Fibroblast of skin of left biceps (primary cell): ENCODE measurements around the gene LILRA6.
"Not testable (repeated sequence)": the region's sequence is repeated elsewhere in the genome, so short reads cannot be mapped to it uniquely, and the experiment has no call there.

Experiments used
- DNase-seq, 2 experiments: peaks; one replicate each; pipeline ENCODE4 v3.0.0-alpha.2; 2013; ENCODE audit warnings: low read depth in 2 of 2

LILRA6 gene

DNA sequence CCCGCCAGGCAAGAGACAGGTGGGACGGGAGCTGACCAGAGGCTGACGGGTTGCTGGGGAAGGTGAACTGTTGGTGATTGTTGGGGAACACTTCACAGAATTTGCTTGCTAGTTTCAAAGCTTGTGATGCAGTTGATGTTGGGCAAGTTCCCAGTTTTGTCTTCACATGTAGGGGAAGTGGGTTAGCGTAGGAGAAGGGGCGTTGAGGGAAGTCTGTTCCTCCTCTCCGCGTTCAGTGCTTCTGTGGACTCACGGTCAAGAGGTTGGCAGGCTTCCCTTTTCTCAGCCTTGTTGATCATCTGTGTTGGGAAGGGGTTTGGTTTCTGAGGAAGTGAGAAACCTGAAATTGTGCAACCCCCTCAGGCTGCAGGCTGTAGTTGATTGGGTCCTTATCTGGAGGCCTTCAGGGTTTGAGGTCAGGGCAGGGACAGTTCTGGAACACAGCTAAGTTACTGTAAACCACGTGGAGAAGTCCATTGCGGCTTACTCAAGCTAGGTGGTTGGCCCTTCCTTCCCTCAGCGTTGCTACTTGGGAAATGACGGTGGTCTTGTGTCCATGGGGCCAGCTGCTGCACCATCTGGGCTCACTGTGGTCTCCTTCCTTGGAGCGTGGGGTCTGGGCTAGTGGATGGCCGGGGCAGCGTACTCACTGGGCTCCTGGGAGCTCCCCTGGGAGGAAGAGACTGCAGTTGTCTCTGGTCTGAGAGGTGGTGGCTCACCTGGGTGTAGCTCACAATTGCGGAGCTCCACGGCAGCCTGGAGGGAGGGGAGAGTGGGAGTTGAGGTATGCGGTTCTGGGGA is 34.4 kb downstream of the LILRA6 start:
- no peak for DNase-seq

DNA sequence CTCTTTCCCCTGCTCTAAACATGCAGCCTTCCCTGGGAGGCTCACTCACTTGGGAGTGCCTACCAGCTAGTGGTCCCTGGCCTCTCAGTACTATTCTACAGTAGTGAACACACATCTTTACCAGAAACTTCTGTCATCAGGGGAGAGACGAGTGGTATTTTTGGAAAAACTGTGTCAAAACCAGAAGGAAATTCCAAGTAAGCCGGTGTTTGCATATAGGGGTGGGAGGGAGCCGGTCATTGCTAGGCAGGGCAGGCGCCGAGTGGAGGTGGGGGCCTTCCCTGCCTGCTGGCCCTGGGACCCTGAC is 35.0 kb downstream of the LILRA6 start:
- DNase-seq, result no peak

DNA sequence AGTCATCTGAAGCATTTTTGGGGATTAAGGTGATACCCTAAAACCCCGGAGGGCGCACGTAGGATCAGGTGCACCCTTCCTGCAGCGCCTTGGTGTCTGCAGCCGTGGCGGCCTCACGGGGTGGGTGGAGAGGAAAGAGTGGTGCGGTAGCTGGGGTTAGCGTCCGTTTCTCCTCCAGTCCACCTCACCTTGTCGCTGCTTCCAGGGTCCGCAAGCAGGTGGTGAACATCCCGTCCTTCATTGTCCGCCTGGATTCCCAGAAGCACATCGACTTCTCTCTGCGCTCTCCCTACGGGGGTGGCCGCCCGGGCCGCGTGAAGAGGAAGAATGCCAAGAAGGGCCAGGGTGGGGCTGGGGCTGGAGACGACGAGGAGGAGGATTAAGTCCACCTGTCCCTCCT is 35.4 kb downstream of the LILRA6 start:
- DNase-seq, result not testable (repeated sequence)

DNA sequence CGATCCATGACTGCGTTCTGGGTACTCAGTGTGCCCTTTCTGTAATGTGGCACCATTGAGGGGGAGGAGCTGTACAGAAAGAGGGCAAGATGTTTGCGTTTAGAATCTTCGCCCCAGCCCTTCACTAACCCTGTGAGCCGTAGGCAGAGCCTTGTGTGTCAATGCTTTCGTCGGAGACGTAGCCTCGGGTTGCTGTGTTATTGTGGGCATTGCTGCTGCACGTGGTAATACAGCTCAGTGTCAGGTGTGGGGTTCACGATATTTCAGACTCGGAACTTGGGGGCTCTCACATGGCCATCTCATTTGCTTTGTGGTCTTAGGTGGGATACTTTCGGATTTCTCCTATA is 35.8 kb downstream of the LILRA6 start:
- no peak for DNase-seq

DNA sequence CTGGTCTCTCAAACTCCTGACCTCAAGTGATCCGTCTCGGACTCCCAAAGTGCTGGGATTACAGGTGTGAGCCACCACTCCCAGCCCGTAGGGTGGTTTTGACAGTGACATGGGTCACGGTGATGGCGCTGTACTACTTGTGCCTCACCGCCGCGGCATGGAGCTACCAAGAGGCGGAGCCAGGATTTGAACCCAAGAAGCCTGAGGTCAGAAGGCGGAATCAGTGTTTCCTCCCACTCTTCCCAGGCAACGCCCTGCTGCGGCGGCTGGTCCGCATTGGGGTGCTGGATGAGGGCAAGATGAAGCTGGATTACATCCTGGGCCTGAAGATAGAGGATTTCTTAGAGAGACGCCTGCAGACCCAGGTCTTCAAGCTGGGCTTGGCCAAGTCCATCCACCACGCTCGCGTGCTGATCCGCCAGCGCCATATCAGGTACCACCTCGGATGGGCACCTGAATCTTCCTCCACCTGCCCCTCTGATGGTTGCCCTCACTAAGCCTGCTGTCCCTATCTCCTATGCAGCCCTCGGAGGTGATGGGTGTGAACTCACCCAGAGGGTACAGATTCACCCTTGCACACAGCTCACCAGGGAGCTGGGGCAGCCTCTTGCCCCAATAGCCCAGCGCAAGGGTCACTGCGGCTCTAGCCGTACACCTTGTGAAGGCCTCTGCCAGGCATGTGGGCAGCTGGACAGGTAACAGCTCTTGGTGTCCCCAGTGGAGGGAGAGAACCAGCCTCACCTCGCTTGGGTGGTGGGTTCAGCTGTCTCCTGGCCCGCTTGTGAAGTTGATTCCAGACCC is 36.4 kb downstream of the LILRA6 start:
- no peak for DNase-seq

DNA sequence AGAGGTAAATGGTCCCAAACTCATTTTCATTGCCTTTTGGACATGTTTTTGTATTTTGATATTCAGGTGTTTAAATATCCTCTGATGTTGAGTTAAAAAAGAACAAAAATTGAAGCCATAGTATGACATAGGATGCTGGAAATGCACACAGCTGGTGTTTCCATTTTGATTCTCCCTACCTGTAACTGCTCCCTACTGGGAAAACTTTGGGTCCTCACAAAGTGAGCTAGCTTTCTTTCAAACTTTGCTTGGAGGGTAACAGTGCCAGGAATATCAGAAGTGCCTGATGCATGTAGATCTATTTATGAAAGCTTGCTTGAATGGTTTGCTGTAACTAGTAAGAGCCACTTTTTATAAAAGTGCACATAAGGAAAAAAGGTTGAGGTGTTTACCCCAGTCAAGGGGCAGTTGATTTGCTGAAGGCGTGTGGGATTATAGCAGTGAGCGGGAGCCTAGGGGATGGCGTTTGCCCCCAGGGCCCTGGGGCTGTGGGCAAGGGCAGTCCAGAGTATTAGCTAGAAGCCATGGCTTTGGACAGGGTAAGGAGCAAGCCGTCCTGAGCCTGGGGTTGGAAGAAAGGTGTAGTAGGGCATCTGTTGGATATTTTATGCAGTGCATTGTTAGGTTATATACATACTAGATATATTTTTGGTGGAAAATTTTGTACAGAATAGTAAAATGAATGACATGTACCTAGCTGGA is 37.7 kb downstream of the LILRA6 start:
- DNase-seq, result no peak

DNA sequence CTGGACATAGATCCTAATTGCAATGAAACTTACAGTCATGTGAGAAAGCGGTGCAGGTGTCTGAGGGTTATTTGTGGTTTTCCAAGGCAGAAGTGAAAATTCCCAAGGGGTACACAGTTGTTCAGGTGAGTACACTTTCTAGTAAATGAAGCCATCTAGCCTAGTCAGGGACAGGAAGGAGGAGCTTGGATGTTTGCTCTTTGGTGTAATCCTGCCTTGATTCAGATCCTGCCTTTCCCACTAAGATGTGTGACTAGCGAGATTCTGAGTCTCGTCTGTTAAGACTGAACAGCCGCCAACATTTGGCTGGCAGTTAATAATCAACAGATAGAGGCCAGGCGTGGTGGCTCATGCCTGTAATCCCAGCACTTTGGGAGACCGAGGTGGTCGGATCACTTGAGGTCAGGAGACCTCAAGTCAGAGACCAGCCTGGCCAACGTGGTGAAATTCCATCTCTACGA is 39.4 kb downstream of the LILRA6 start:
- DNase-seq, result no peak

DNA sequence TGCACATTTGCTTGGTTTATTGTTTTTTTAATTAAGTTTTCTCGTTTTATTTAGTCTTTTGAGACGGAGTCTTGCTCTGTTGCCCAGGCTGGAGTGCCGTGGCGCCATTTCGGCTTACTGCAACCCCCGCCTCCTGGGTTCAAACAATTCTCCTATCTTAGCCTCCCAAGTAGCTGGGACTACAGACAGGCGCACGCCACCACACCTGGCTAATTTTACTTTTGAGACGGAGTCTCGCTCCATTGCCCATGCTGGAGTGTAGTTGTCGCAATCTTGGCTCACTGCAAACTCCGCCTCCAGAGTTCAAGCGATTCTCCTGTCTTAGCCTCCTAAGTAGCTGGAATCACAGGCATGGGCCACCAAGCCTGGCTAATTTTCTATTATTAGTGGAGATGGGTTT is 40.6 kb downstream of the LILRA6 start:
- no peak for DNase-seq

DNA sequence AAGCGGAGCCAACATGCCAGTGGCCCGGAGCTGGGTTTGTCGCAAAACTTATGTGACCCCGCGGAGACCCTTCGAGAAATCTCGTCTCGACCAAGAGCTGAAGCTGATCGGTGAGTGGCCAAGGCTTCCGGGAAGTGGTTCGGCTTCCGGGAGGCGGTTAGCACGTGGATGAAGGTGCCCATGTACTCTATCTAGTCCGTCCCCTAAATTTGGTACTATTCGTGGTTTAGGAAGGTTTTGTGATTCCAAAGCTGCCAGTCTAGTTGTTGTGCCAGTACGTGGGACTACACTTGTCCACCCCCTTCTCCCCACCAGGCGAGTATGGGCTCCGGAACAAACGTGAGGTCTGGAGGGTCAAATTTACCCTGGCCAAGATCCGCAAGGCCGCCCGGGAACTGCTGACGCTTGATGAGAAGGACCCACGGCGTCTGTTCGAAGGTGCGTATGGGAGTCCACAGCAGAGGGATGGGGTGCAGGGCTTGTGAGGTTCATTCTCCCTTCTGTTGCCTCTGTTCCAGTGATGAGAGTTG is 41.4 kb downstream of the LILRA6 start:
- no peak for DNase-seq

DNA sequence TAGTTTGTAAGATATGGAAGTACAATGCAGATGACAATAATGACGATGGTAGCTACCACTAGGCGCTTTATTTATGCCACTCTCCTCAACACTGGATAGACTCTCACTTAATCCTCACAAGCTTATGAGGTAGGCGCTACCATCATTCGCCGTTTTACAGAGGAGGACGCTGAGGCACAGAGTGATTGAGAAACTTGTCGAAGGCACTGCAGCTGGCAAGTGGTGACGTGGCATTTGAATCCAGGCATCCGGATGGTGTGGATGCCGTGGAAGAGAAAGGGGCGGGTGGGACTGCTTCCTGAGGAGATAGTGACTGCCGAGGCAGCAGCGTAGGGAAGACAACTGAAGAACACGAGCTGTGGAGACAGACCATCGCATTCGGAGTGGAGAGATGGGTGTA is 43.2 kb downstream of the LILRA6 start:
- no peak for DNase-seq

DNA sequence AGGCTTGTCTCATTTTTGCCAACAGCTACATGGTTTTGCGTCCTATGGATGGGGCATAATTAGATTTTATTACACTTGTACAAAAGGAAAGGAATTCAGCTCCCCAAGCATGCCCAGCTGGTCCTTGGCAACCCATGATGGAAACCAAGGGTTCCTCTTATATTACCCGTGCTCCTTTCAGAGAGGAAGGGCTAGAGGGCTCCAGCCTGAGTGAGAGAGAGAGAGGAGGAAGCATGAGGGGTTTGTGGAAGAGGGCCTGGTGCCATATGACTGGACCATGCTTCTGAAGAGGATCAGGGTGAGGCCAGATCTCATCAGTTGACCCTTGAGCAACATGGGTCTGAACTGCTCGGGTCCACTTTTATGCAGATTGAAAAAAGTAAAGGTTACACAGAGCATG is 45.5 kb downstream of the LILRA6 start:
- DNase-seq, result no peak

DNA sequence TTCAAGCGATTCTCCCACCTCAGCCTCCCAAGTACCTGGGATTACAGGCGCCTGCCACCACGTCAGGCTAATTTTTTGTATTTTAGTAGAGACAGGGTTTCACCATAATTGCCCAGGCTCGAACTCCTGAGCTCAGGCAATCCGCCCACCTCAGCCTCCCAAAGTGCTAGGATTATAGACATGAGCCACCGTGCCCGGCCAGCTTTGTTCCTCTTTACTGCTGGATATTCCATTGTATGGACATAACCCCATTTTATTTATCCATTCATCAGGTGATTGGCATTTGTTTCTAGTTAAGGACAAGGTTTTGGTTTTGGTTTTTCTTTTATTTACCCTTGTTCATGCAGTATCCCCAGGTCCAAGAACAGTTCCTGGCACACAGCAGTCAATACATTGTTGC is 46.1 kb downstream of the LILRA6 start:
- DNase-seq, result no peak

DNA sequence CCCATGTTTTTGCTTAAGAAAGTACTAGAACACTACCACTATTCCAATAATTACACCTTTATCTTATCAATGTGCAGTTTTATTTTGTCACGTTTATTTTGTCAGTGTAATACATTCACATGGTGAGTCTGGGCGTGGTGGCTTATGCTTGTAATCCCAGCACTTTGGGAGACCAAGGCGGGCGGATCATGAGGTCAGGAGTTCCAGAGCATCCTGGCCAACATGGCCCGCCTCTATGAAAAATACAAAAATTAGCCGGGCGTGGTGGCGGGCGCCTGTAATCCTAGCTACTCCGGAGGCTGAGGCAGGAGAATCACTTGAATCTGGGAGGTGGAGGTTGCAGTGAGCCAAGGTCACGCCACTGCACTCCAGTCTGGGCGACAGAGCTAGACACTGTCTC is 48.1 kb downstream of the LILRA6 start:
- DNase-seq, result not testable (repeated sequence)

DNA sequence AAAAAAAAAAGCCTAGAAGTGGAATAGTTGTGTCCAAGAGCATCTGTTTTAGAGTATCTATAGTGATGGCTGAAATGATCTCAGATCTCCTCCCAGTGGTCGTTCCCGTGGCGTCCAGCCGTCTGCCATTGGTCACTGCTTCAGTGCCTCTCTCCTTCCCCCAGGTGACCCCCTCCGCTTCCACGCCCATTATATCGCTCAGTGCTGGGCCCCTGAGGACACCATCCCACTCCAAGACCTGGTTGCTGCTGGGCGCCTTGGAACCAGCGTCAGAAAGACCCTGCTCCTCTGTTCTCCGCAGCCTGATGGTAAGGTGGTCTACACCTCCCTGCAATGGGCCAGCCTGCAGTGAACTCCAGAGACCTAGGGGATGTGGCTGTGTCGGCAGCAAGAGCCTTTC is 49.6 kb downstream of the LILRA6 start:
- no peak for DNase-seq

DNA sequence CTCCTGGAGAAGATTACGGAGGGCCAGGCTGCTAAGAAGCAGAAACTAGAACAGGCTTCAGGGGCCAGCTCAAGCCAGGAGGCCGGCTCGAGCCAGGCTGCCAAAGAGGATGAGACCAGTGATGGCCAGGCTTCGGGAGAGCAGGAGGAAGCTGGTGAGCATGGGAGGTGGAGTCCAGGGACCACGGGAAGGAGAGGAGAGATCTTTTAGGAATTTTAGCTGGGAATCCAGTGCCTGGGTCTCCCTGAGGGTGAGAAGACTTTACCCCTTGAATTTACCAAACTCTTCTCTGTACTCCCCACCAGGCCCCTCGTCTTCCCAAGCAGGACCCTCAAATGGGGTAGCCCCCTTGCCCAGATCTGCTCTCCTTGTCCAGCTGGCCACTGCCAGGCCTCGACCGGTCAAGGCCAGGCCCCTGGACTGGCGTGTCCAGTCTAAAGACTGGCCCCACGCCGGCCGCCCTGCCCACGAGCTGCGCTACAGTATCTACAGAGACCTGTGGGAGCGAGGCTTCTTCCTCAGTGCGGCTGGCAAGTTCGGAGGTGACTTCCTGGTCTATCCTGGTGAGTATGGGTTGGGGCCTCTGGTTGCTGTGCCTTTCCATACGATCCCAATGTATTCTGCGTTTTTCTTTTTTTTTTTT is 50.7 kb downstream of the LILRA6 start:
- DNase-seq, result no peak

DNA sequence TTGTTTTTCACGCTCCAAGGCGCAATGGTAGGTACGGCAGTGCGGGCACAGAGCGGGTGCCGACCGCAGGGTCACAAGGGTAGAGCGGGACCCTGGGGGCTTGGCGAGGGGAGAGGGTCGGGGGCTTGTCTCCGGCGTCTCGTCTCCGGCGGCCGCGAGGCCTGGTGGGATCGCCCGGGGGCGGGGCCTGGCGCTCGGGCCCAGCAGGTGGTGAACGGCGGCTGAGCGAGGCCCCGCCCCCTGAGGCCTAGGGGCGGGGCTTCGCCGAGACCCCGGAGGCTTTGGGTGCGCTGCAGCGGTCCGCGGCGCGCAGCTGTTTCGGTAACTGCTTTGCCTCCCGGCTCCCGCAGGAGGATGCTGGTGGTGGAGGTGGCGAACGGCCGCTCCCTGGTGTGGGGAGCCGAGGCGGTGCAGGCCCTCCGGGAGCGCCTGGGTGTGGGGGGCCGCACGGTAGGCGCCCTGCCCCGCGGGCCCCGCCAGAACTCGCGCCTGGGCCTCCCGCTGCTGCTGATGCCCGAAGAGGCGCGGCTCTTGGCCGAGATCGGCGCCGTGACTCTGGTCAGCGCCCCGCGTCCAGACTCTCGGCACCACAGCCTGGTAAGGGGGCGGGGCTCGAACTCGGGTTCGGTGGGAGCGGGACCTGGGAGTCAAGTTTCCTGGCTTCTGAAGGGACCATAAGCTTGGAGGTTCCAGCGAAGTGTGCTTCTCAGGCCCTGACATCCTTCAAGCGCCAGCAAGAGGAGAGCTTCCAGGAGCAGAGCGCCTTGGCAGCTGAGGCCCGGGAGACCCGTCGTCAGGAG is 51.4 kb downstream of the LILRA6 start, which contains the start of gene TSEN34:
Gene TSEN34 (plus strand): TSS at position 298 of the 800 bp plus-strand sequence. CDS start 57 bp downstream, at position 355.
- peak; percentile 40 to 55 for DNase-seq

DNA sequence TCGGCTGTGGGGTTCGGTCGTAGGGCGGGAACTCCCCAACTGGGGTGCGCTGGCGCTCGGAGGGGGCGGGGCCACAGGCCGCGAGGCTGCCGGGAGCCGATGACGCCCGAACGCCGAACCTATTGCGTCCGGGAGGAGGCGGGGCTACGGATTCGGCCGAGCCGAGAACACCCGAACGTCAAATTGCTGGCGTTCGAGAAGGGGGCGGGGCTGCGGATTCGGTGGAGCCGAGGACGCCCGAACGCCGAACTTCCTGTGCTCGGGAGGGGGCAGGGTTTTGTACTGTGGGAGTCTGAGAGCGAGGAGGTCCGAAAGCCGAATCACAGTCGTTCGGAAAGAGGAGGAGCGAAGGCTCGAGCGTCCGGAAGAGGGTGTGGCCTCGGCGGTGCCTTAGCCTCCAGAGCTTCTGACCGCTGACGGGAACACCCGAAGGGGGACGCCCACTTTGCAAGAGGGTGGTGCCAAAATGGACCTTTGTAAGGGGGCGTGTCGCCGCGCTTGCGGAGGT is 52.0 kb downstream of the LILRA6 start:
- DNase-seq, result peak; percentile 99

DNA sequence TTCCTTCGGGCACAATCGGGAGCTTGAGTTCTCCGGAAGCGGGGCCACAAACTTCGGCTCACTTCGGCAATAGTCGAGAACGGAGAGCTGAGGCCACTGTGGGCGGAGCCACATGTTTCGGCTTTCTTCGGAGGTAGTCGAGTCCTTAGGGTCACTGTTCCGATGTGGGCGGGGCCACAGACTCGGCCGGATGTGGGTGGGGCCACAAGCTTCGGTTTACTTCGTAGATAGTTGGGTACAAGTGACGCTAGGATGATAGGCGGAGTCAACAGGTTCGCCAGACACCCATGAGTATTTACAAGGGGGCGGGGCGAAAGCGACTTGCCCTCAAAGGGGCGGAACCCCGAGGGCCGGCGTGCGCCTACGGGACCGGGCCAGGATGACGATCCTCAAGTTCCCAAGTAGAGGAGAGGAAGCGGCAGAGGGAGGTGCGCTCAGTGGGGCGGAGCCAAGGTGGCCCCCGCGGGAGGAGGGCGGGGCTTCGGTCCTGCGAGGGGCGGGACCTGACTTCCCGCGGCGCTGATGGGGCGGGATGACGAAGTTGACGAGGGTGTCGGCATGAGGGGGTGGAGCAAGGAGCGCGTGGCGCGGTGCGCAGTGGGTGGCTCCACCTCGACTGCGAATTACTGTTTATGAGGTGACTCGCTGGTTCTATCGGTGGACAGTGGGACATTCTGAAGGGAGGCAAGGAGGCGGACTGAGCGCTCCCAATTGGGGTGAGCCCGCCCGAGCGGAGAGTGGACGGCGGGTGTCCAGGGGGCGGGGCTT is 52.7 kb downstream of the LILRA6 start:
- peak; percentile 100 for DNase-seq

DNA sequence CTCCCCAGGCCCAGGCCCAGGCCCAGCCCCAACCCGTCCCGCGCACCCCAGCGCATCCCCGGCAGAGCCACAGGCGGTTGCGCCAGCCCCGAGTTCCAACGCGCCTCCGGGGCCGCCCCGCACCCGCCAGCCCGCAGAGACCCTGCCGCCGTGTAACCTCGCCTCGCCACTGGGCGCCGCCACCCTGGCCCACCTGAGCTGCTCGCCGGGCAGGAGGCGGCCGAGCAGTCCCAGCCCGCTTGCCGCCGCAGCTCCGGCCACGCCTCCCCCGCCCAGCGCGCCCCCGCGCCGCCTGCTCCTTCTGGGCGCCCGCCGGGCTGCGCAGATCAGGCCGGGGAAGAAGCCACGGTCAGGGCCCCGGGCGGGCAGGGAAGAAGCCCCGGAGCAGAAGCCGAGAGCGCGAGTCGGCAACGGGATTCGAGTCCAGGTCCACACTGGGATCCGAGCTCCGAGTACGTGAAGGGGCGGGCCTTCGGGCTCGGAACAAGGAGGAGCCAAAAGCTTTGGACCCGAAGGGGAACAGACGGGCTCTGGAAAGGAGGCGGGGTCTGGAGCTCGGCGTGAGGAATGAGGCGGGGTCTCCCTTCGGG is 53.4 kb downstream of the LILRA6 start, which contains the start of gene MBOAT7:
Gene MBOAT7 (minus strand): TSS at position 436 of the 590 bp plus-strand sequence. CDS start 1,072 bp downstream, outside the sequence.
- no peak for DNase-seq
